IMR-90 (cell line): ENCODE measurements around the gene EXOC4.

ENCODE experiments used
- NFE2L2 ChIP-seq: fragments of 150-350 bp; IDR thresholded peaks from 2 replicates; pipeline ENCODE4 v1.6.1; 2016; ENCODE audit warnings: low read depth, mild to moderate bottlenecking, low read length
- POLR2A ChIP-seq: IDR thresholded peaks from 2 replicates; pipeline ENCODE4 v1.6.1; 2012; ENCODE audit warnings: mild to moderate bottlenecking, low read depth, low read length
- RAD21 ChIP-seq: IDR thresholded peaks from 2 replicates; pipeline ENCODE4 v1.6.1; 2012; ENCODE audit warnings: low read length, improper control_type of control experiment
- TF ChIP-seq, protein P1 (sequence below): conservative IDR thresholded peaks from 2 replicates; pipeline ENCODE4 v1.5.1; 2012; ENCODE audit warnings: mild to moderate bottlenecking, low read depth, low read length, improper control_type of control experiment
- TF ChIP-seq, protein P2 (sequence below): fragments of 150-350 bp; IDR thresholded peaks from 2 replicates; pipeline ENCODE4 v1.6.1; 2017; ENCODE audit warnings: mild to moderate bottlenecking, antibody characterized with exemption, low read length, low read depth

DNA sequence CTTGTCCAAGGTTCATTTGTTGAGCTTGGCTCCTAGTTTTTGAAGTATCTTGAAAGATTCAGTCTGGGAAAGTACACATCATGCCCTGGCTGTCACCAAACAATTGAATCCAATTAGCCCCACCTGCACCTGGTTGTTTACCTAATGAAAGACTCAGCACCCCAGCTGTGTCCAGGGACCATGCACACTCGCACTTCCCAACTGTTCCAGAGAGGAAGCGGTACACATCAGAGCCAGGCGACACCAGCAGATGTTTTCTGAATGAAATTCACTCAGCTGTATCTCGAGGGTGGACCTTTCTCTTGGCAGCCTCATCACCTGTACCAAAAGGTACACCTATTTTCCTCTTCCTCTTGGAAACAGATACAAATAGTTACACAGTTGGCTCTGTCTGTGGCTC, 657.9 kb downstream of the EXOC4 start:
- TF ChIP-seq, protein P1, sequence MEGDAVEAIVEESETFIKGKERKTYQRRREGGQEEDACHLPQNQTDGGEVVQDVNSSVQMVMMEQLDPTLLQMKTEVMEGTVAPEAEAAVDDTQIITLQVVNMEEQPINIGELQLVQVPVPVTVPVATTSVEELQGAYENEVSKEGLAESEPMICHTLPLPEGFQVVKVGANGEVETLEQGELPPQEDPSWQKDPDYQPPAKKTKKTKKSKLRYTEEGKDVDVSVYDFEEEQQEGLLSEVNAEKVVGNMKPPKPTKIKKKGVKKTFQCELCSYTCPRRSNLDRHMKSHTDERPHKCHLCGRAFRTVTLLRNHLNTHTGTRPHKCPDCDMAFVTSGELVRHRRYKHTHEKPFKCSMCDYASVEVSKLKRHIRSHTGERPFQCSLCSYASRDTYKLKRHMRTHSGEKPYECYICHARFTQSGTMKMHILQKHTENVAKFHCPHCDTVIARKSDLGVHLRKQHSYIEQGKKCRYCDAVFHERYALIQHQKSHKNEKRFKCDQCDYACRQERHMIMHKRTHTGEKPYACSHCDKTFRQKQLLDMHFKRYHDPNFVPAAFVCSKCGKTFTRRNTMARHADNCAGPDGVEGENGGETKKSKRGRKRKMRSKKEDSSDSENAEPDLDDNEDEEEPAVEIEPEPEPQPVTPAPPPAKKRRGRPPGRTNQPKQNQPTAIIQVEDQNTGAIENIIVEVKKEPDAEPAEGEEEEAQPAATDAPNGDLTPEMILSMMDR = no peak
- TF ChIP-seq RAD21 = no peak
- TF ChIP-seq POLR2A = no peak
- TF ChIP-seq, protein P2, sequence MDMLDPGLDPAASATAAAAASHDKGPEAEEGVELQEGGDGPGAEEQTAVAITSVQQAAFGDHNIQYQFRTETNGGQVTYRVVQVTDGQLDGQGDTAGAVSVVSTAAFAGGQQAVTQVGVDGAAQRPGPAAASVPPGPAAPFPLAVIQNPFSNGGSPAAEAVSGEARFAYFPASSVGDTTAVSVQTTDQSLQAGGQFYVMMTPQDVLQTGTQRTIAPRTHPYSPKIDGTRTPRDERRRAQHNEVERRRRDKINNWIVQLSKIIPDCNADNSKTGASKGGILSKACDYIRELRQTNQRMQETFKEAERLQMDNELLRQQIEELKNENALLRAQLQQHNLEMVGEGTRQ = no peak
- TF ChIP-seq NFE2L2 = no peak
